Neural cell (in vitro differentiated cells): Measurements from ENCODE around the gene ACP1.

Experiments
- CTCF ChIP-seq: fragments of 450-650 bp; IDR thresholded peaks from 2 replicates; pipeline ENCODE4 v1.5.1; 2014; ENCODE audit warnings: antibody characterized with exemption, mild to moderate bottlenecking, moderate library complexity; ENCODE audit not compliant: poor library complexity, severe bottlenecking
- EP300 ChIP-seq: fragments of 450-650 bp; conservative IDR thresholded peaks from 2 replicates; pipeline ENCODE4 v1.6.1; 2014; ENCODE audit warnings: antibody characterized with exemption, mild to moderate bottlenecking, moderate library complexity; ENCODE audit not compliant: poor library complexity, severe bottlenecking
- EZH2 ChIP-seq: fragments of 200-600, 300-800 bp; shearing (Covaris generic), sonication (generic); IDR thresholded peaks from 2 replicates; pipeline ENCODE4 v1.6.1; 2014; ENCODE audit warnings: antibody characterized with exemption, low read length, borderline replicate concordance, mild to moderate bottlenecking; ENCODE audit not compliant: insufficient read depth, poor library complexity, severe bottlenecking
- POLR2AphosphoS5 ChIP-seq: IDR thresholded peaks from 2 replicates; pipeline ENCODE4 v1.6.1; 2012
- RAD21 ChIP-seq: fragments of 450-650 bp; conservative IDR thresholded peaks from 2 replicates; pipeline ENCODE4 v1.6.1; 2014; ENCODE audit warnings: antibody characterized with exemption, mild to moderate bottlenecking, moderate library complexity
- REST ChIP-seq: IDR thresholded peaks from 2 replicates; pipeline ENCODE4 v1.6.1; 2012; ENCODE audit warnings: borderline replicate concordance
- TAF1 ChIP-seq: IDR thresholded peaks from 2 replicates; pipeline ENCODE4 v1.6.1; 2012; ENCODE audit warnings: low read depth

GRCh38 chr2:275466-275865 is 10.7 kb downstream of the ACP1 start:
- TF ChIP-seq CTCF (no peak), TAF1 (no peak), RAD21 (no peak), REST (no peak), POLR2AphosphoS5 (no peak), EP300 (no peak), EZH2 (no peak)
